B cell (primary cell): ENCODE measurements around the gene GLRX2. TPM values are rescaled to one million over a fixed set of nuclear protein-coding genes. Genes with fewer than 3 reads are reported as not detected.

Source experiments
- ATAC-seq: fragments of 200-7000 bp; cut with Tn5 transposase; one replicate; pipeline ENCODE4 v1.10.0; 2021; ENCODE audit warnings: low read depth, mild to moderate bottlenecking, moderate number of reproducible peaks, moderate library complexity
- CTCF ChIA-PET: fragments of 350-600 bp; sonication (Branson Sonifier 250); formaldehyde crosslinking; loops from one replicate; lab custom pipeline; 2021; ENCODE audit warnings: antibody characterized with exemption, inconsistent platforms; lab: Charles Lee
- POLR2A ChIA-PET: fragments of 350-600 bp; sonication (Branson Sonifier 250); formaldehyde crosslinking; loops from one replicate; lab custom pipeline; 2021; ENCODE audit warnings: antibody characterized with exemption; lab: Charles Lee
- DNase-seq: peaks from one replicate; pipeline ENCODE4 v3.0.0; 2013
- H2AFZ ChIP-seq: 2 replicates; pipeline ENCODE4 v1.6.1; 2012; ENCODE audit warnings: mild to moderate bottlenecking, low read depth, low read length; ENCODE audit not compliant: insufficient read depth, poor library complexity, severe bottlenecking
- H3K27ac ChIP-seq, 2 donors: 1 replicate in 1 of 2; 2 replicates in 1 of 2; pipeline ENCODE4 v1.5.1; 2012 to 2013; ENCODE audit warnings: low read length in 2 of 2, mild to moderate bottlenecking in 2 of 2, moderate library complexity in 1 of 2
- H3K27me3 ChIP-seq, 4 experiments: fragments of 200-600 bp in 1 of 4; sonication (generic) in 1 of 4; replicated peaks in 1 of 4; 1 replicate in 2 of 4; 2 replicates in 2 of 4; pipeline versions ENCODE4 v1.6.1 to v1.7.0; 2013 to 2016; ENCODE audit warnings: low read length in 3 of 4, mild to moderate bottlenecking in 2 of 4, mixed read lengths in 1 of 4, moderate library complexity in 1 of 4; ENCODE audit not compliant: insufficient read depth in 4 of 4, control insufficient read depth in 3 of 4; ENCODE audit errors: control extremely low read depth in 1 of 4
- H3K36me3 ChIP-seq, 2 experiments: replicated peaks in 1 of 2; 1 replicate in 1 of 2; 2 replicates in 1 of 2; pipeline versions ENCODE4 v1.6.1 to v1.7.1; 2013; ENCODE audit warnings: low read length in 1 of 2; ENCODE audit not compliant: insufficient read depth in 2 of 2, control insufficient read depth in 1 of 2; ENCODE audit errors: control extremely low read depth in 1 of 2, extremely low read depth in 1 of 2
- H3K4me1 ChIP-seq, 2 donors: fragments of 200-600 bp in 1 of 2; sonication (generic) in 1 of 2; 1 replicate in 1 of 2; 2 replicates in 1 of 2; pipeline versions ENCODE4 v1.5.1 to v1.6.1; 2013 to 2017; ENCODE audit warnings: low read length in 2 of 2; ENCODE audit not compliant: control insufficient read depth in 2 of 2, insufficient read depth in 2 of 2
- H3K4me2 ChIP-seq: replicated peaks from 2 replicates; pipeline ENCODE3; 2012; ENCODE audit warnings: mild to moderate bottlenecking, low read depth, low read length; ENCODE audit not compliant: poor library complexity, severe bottlenecking
- H3K4me3 ChIP-seq, 5 experiments: fragments of 200-600 bp in 1 of 5; sonication (generic) in 1 of 5; 1 replicate in 3 of 5; 2 replicates in 2 of 5; pipeline versions ENCODE4 v1.5.1 to v1.7.0; 2011 to 2016; ENCODE audit warnings: low read length in 4 of 5, mild to moderate bottlenecking in 4 of 5, low read depth in 2 of 5, control low read depth in 1 of 5, moderate library complexity in 1 of 5; ENCODE audit not compliant: insufficient read depth in 1 of 5; ENCODE audit errors: control extremely low read depth in 1 of 5, extremely low read depth in 1 of 5
- H3K79me2 ChIP-seq: fragments of 200-600 bp; sonication (generic); one replicate; pipeline ENCODE4 v1.6.0; 2016; ENCODE audit warnings: low read length; ENCODE audit not compliant: control insufficient read depth, insufficient read depth
- H3K9ac ChIP-seq: fragments of 200-600 bp; sonication (generic); 2 replicates; pipeline ENCODE4 v1.6.1; 2017; ENCODE audit warnings: mild to moderate bottlenecking, low read length, moderate library complexity
- H3K9me3 ChIP-seq, 3 donors: one replicate each; pipeline versions ENCODE4 v1.6.1 to v1.7.1; 2013; ENCODE audit warnings: low read length in 2 of 3; ENCODE audit not compliant: control insufficient read depth in 2 of 3, insufficient read depth in 1 of 3; ENCODE audit errors: control extremely low read depth in 1 of 3
- H4K20me1 ChIP-seq: 2 replicates; pipeline ENCODE4 v1.6.0; 2012; ENCODE audit warnings: mild to moderate bottlenecking, low read length; ENCODE audit not compliant: insufficient read depth, control insufficient read depth, poor library complexity, severe bottlenecking
- H3K27ac Mint-ChIP-seq: one replicate; pipeline ENCODE4 v1.8.0; 2021; ENCODE audit warnings: mixed read lengths
- H3K27me3 Mint-ChIP-seq: one replicate; pipeline ENCODE4 v1.8.0; 2021; ENCODE audit warnings: mixed read lengths
- H3K4me1 Mint-ChIP-seq: one replicate; pipeline ENCODE4 v1.8.0; 2021; ENCODE audit warnings: mixed read lengths
- H3K4me3 Mint-ChIP-seq: one replicate; pipeline ENCODE4 v1.8.0; 2021; ENCODE audit warnings: mixed read lengths
- H3K9me3 Mint-ChIP-seq: one replicate; pipeline ENCODE4 v1.8.0; 2022; ENCODE audit warnings: mixed read lengths; ENCODE audit not compliant: insufficient read depth
- CTCF ChIP-seq: fragments of 200-600 bp; IDR thresholded peaks from one replicate; pipeline ENCODE4 v1.8.0; 2022; ENCODE audit warnings: antibody characterized with exemption, mild to moderate bottlenecking
- EZH2 ChIP-seq: IDR thresholded peaks from 2 replicates; pipeline ENCODE4 v1.6.1; 2012; ENCODE audit warnings: borderline replicate concordance, low read depth, mild to moderate bottlenecking, moderate library complexity, low read length; ENCODE audit not compliant: insufficient read depth, poor library complexity, severe bottlenecking
- WGBS: methylation state at CpG from one replicate; pipeline ENCODE4 v1.1.5; 2013; ENCODE audit warnings: missing lambda C conversion rate; ENCODE audit not compliant: insufficient coverage; 5-methylcytosine and 5-hydroxymethylcytosine counted together
- intact Hi-C: fragments of 100-400 bp; cut with micrococcal nuclease; formaldehyde crosslinking; loops from one replicate; pipeline ENCODE4 v1.10.0; 2022
- polyA plus RNA-seq: library from polyadenylated mRNA; depleted of rRNA; stranded (reverse); fragments of >200 nt; gene quantifications from 2 replicates; pipeline ENCODE4 v1.2.3, GENCODE V29; 2012
- total RNA-seq, 2 donors: library from RNA; stranded (reverse); fragments of 120-200 nt in 1 of 2; gene quantifications; 1 replicate in 1 of 2; 2 replicates in 1 of 2; pipeline versions ENCODE4 v1.2.3 to v1.2.4, GENCODE V29; 2013 to 2022

The GLRX2 gene
- total and polyA plus RNA-seq, 2 donors (not counting 1 experiment from before 2014, with no cell fraction given): 2.7 to 12.9 TPM

- no peak overlapping the region for H3K4me3 ChIP-seq
- peaks cover 0 to 2% (median 0%) of the 10 kb centered on the region in 3 donors for H3K9me3 ChIP-seq
- Mint-ChIP-seq H3K9me3 (no peaks in the 10 kb centered on the region), H3K27me3 (no peaks in the 10 kb centered on the region), H3K4me3 (no peak overlapping the region), H3K4me1 (peaks cover 63% of the 10 kb centered on the region), H3K27ac (no peak overlapping the region)
- H2AFZ ChIP-seq: no peak overlapping the region
- intact Hi-C loops: no loop called here
- CTCF ChIA-PET: no interaction called here
- TF ChIP-seq CTCF (no peak), EZH2 (no peak)
- peaks cover 62% of the 10 kb centered on the region for H3K79me2 ChIP-seq
- ATAC-seq: no peak
- no peaks in the 10 kb centered on the region for H3K27me3 ChIP-seq
- H3K27ac ChIP-seq: no peak overlapping the region
- H3K9ac ChIP-seq: no peak overlapping the region
- POLR2A ChIA-PET: no interaction called here
- no peak overlapping the region for H3K4me2 ChIP-seq
- DNase-seq: no peak
- peaks cover 1 to 6% of the 10 kb centered on the region in 2 experiments for H3K36me3 ChIP-seq
- H4K20me1 ChIP-seq: peaks cover 13% of the 10 kb centered on the region
- peaks cover 13% of the 10 kb centered on the region in 2 donors for H3K4me1 ChIP-seq
These were observed 39.3 kb downstream of the GLRX2 start for GRCh38 chr1:193065954-193066353.

- Histone ChIP-seq H3K27me3 (no peaks in the 10 kb centered on the region), H3K79me2 (peaks cover 84% of the 10 kb centered on the region), H3K9me3 (peaks cover 0 to 2% (median 0%) of the 10 kb centered on the region in 3 donors), H2AFZ (no peak overlapping the region), H3K27ac (no peak overlapping the region), H3K9ac (no peak overlapping the region), H4K20me1 (peaks cover 13% of the 10 kb centered on the region), H3K4me1 (peaks cover 18 to 22% of the 10 kb centered on the region in 2 donors), H3K4me2 (no peak overlapping the region), H3K36me3 (no peaks in the 10 kb centered on the region), H3K4me3 (no peak overlapping the region)
- ATAC-seq (no peak), DNase-seq (no peak)
- POLR2A ChIA-PET: no interaction called here
- intact Hi-C loops: no loop called here
- H3K27me3 Mint-ChIP-seq: no peaks in the 10 kb centered on the region
- TF ChIP-seq CTCF (no peak), EZH2 (no peak)
- no CpG with 5 or more reads among the region's 4 CpGs for WGBS
- CTCF ChIA-PET: no interaction called here
- H3K4me3 Mint-ChIP-seq: no peak overlapping the region
- no peak overlapping the region for H3K27ac Mint-ChIP-seq
- H3K9me3 Mint-ChIP-seq: no peaks in the 10 kb centered on the region
- peaks cover 61% of the 10 kb centered on the region for H3K4me1 Mint-ChIP-seq
These were observed 42.3 kb downstream of the GLRX2 start for GRCh38 chr1:193062698-193063463.
